Hindlimb muscle (tissue), 1 donor: ENCODE data around the gene DUSP28. TPM values are rescaled to one million over a fixed set of nuclear protein-coding genes. Genes with fewer than 3 reads are reported as not detected.
A peak's percentile ranks its signal among the peaks of the same experiment; 100 is the strongest.
"Not testable (repeated sequence)": the region's sequence is repeated elsewhere in the genome, so short reads cannot be mapped to it uniquely, and the experiment has no call there.

ENCODE experiments used
- DNase-seq: peaks from one replicate; pipeline ENCODE4 v3.0.0-alpha.2; 2013
- polyA plus RNA-seq: library from polyadenylated mRNA; unstranded; fragments of 120-200 nt; gene quantifications from one replicate; pipeline ENCODE4 v1.2.1, GENCODE V29; 2013; ENCODE audit not compliant: insufficient read length

The DUSP28 gene, protein sequence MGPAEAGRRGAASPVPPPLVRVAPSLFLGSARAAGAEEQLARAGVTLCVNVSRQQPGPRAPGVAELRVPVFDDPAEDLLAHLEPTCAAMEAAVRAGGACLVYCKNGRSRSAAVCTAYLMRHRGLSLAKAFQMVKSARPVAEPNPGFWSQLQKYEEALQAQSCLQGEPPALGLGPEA
- polyA plus RNA-seq: 12.6 TPM

DNA sequence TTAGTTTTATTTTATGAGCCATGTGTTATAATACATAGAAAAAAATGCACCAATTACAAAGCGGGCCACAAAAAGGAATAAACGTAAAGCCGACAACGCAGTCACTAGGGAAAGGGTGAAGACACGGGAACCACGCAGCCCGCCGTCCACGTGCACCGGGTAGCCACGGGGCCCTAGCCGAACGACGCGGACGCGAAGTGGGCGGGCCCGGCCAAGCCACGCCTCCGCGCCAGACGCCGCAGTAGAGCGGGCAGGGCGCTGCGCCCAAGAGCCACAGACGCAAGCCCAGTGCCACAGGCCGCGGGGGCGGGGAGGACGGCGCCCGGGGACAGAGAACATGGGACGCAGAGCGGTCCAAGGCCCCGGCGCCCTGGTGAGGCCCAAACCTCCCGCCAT is at the start of gene DUSP28:
Gene DUSP28, plus strand, starts transcription at position 274 of the 396 bp plus-strand sequence. CDS start 328 bp downstream, outside the sequence.
- DNase-seq: peak; percentile 84

DNA sequence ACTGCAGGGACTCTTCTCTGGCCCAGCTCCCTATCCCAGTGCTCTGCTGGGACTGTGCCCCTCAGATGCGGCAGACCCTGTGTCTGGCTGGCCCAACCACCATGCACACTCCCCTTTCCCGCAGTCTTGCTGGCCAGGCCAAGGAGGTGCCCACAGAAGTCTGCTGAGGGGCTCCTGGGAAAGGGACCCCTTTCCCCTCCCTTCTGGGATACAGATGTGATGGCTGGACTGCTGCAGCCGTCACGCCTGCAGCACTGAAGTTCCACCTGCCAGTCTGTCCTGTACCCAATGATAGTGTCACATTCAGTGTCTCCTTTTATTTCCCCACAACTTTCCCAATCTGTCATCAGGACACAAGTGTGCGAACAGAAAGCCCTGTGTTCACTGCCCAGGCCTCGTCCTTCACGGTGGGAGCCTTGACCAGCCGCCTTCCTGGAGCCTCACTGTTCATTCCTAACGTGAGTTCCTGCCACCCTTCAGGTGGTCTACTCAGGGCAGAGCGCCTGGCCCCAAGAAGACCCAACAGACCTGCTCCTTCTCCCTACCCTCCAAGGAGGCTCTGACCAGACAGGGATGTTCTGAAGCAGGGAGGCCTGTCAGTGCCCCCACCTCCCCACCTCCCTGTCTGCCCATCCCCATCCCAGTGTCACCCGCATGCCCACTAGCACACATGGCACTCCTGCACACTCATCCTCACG is 49.5 kb upstream of the DUSP28 start:
- no peak for DNase-seq

- no peak for DNase-seq
Measured at GRCh38 chr2:240511351-240512108, 48.6 kb upstream of the DUSP28 start.

GRCh38 chr2:240512109-240512485 is 48.1 kb upstream of the DUSP28 start:
- DNase-seq: no peak

GRCh38 chr2:240512666-240513535 is 47.3 kb upstream of the DUSP28 start:
- DNase-seq: no peak

DNA sequence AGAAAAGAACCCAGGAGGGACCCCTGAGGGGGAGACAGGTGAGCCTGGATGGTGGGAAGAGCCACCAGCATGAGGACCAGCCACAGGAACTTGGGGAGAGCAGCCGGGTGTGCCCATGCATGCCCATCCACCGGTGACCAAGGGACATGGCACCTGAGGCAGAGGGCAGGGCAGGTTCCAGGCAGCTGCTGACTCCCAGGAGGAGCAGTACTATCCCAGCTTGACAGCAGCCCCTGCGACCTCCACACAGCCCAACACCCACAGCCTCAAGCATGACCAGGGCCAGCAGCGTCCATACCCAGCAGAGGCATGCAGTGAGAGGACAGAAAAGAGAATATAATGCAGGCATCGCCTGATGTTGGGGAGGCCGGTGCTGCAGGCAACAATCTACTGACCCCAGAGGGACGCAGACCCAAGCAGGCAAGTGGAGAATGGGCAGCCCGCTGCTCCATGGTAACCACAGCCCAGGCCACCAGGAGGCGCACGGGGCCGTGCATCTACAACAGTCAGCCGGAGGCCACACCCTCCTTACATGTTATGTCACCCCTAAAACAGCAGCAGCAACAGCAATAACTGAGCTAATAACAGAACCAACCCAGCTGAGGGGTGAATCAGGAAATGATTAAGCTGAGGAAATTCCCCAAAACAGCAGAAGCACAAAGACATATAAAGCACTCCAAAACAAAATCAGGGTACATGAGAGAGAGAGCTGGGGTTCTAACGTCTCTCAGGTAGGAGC is 46.4 kb upstream of the DUSP28 start:
- DNase-seq: peak; percentile 62

DNA sequence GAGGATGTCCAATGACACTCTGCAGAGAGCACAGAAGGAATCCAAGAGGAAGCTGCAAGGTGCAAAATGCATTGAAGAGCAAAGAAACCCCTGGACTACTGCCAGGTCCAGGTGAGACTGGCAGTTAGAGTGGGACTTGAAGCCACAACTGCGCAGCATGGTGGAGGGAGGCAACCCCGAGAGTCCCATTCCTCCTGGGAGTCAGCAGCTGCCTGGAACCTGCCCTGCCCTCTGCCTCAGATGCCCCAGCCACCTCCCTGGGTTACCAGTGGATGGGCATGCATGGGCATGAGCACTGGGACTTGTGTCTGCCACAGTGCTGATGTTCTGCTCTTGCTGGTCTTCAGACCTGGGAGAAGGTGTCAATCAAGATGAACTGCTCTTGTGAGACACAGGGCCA is 45.5 kb upstream of the DUSP28 start:
- no peak for DNase-seq

- no peak for DNase-seq
Measured at GRCh38 chr2:240517342-240517741, 42.8 kb upstream of the DUSP28 start.

DNA sequence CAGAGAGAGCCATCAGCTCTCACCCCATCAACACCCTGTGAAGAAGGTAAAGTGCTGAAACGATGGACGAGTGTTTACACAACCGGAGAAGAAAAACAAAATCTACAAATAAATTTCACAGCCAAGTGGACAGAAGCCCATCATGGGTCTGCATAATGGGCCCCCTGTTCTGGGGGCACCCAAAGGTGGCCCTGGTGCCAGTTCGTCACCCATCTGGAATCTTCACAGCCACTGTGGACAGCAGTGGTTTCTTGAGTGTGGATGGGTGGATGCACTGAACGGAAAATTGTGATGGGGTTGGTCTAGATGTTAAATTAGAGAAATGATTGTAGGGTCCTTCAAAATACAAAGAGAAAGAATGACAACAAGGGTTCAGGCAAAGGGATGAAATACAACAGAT is 41.2 kb upstream of the DUSP28 start:
- no peak for DNase-seq

GRCh38 chr2:240519396-240520129 is 40.6 kb upstream of the DUSP28 start:
- DNase-seq: no peak

GRCh38 chr2:240520130-240520973 is 39.8 kb upstream of the DUSP28 start:
- no peak for DNase-seq

- no peak for DNase-seq
Measured at GRCh38 chr2:240520974-240521350, 39.2 kb upstream of the DUSP28 start.

DNA sequence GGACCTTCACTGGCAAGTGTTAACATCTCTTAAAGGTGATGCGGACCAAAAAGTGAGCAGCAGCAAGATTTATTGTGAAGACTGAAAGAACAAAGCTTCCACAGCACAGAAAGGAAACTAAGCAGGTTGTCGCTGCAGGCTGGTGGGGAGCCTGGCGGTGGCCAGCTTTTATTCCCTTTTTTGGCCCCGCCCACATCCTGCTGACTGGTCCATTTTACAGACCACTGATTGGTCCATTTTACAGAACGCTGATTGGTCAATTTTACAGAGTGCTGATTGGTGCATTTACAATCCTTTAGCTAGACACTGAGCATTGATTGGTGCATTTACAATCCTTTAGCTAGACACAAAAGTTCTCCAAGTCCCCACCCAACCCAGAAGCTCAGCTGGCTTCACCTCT is 38.3 kb upstream of the DUSP28 start:
- DNase-seq: not testable (repeated sequence)

DNA sequence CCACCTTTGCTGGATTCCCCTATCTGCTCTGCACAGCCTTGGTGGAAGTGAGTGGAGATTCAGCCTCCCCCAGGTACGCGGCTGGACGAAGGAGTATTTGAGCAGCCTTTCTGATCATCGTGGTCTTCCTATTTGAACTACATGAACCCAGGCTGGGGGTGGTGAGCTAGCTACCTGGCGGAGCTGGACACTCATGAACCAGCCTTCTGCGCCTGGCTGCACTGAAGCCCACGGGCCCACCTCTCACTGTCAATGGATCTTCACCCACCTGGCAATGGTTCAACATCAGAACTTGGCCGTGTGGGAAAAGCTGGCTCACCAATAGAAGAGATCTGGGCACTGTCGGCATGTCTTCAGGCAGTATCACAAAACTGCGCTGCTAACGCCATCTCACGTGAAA is 37.8 kb upstream of the DUSP28 start:
- no peak for DNase-seq

- DNase-seq: no peak
Measured at GRCh38 chr2:240523451-240524281, 36.5 kb upstream of the DUSP28 start.

GRCh38 chr2:240524963-240525718 is 35.0 kb upstream of the DUSP28 start:
- no peak for DNase-seq

DNA sequence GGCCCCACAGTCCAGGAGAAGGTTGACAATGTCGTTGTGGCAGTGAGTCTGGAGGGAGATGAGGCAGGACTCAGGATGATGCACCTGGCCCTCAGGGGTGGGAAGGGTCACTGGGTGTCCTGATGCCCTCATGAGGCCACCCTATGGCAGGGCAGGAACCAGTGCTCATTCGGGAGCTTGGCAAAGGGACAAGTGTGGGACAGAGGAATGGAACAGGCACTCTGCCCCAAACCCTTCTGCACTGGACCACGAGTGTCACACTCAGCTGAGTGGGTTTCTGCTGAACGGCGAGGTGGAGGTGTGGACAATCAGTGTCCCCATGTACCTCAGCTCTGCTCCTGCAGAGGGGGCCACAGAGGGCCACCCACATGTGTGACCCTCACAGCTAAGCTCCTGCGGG is 34.4 kb upstream of the DUSP28 start:
- DNase-seq: no peak

GRCh38 chr2:240526521-240526920 is 33.6 kb upstream of the DUSP28 start:
- DNase-seq: no peak
